Upper lobe of right lung (tissue), 1 donor: ENCODE data around the gene MBTPS1. TPM values are rescaled to one million over a fixed set of nuclear protein-coding genes. Genes with fewer than 3 reads are reported as not detected.

ENCODE experiments used
- ATAC-seq: fragments of 200-7000 bp; cut with Tn5 transposase; one replicate; pipeline ENCODE4 v1.9.1; 2020; ENCODE audit warnings: mild to moderate bottlenecking, moderate library complexity
- DNase-seq: peaks from one replicate; pipeline ENCODE4 v3.0.0-alpha.2; 2020
- H3K27ac ChIP-seq: fragments of 200-600 bp; one replicate; pipeline ENCODE4 v1.8.0; 2022
- H3K27me3 ChIP-seq: fragments of 200-600 bp; one replicate; pipeline ENCODE4 v1.8.0; 2022; ENCODE audit warnings: mild to moderate bottlenecking
- H3K36me3 ChIP-seq: fragments of 200-600 bp; one replicate; pipeline ENCODE4 v1.8.0; 2022
- H3K4me1 ChIP-seq: fragments of 200-600 bp; one replicate; pipeline ENCODE4 v1.8.0; 2022
- H3K4me3 ChIP-seq: fragments of 200-600 bp; one replicate; pipeline ENCODE4 v1.8.0; 2022; ENCODE audit warnings: mild to moderate bottlenecking
- H3K9me3 ChIP-seq: fragments of 200-600 bp; one replicate; pipeline ENCODE4 v1.8.0; 2022
- intact Hi-C: fragments of 100-400 bp; cut with DNase I; formaldehyde crosslinking; loops from one replicate; pipeline ENCODE4 v1.11.0; 2022
- total RNA-seq: library from RNA; stranded (reverse); fragmentation: NEBNext Ultra II Directional; extraction: Animal tissue kit (Norgen Biotek cat#: 25700); gene quantifications from one replicate; pipeline ENCODE4 v1.2.1, GENCODE V29; 2021
- TF ChIP-seq, protein P1 (sequence below): fragments of 200-600 bp; IDR thresholded peaks from one replicate; pipeline ENCODE4 v1.8.0; 2022; ENCODE audit warnings: antibody characterized with exemption
- donor health status: DM: no; HTN: yes; CAD: no; lungs with severe emphysema.

The MBTPS1 gene
- total RNA-seq, 1 donor from 2014 or later: 97.5 TPM

DNA sequence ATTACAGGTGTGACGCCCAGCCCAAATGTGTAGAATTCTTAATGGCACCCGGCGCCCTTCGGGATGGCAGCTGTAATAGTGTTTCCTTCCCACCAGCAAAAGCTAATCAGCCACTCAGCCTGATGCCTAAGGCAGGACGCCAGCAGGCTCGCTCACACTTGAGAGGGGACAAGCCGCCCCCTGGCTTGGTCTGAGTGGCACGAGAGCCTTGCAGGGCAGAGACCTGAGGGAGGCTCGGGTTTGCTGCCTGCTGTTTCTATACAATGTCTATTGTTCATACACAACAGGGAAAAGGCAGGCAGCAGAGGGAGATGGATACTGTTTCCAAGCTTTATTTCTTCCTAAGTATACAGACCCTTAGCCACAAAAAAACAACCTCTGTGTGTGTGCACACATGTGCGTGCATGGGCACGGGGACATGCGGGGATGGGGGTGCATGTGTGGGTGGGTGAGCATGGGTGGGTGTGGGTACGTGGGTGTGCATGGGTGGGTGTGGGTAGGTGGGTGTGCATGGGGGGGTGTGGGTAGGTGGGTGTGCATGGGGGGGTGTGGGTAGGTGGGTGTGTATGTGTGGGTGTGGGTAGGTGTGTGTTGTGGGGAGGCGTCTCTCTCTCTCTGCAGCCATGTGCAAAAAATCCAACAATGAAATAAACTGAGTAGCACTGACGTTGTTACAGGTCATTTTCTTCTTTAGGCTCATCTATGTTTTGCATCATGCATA lies 84.1 kb downstream of the MBTPS1 start:
- no peak overlapping the region for H3K27ac ChIP-seq
- H3K4me1 ChIP-seq: no peaks in the 10 kb centered on the region
- ATAC-seq (no peak), DNase-seq (no peak)
- TF ChIP-seq, protein P1, sequence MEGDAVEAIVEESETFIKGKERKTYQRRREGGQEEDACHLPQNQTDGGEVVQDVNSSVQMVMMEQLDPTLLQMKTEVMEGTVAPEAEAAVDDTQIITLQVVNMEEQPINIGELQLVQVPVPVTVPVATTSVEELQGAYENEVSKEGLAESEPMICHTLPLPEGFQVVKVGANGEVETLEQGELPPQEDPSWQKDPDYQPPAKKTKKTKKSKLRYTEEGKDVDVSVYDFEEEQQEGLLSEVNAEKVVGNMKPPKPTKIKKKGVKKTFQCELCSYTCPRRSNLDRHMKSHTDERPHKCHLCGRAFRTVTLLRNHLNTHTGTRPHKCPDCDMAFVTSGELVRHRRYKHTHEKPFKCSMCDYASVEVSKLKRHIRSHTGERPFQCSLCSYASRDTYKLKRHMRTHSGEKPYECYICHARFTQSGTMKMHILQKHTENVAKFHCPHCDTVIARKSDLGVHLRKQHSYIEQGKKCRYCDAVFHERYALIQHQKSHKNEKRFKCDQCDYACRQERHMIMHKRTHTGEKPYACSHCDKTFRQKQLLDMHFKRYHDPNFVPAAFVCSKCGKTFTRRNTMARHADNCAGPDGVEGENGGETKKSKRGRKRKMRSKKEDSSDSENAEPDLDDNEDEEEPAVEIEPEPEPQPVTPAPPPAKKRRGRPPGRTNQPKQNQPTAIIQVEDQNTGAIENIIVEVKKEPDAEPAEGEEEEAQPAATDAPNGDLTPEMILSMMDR: no peak
- H3K27me3 ChIP-seq: peaks cover 2% of the 10 kb centered on the region
- H3K4me3 ChIP-seq: no peak overlapping the region
- intact Hi-C loops: no loop called here
- H3K36me3 ChIP-seq: no peaks in the 10 kb centered on the region
- H3K9me3 ChIP-seq: no peaks in the 10 kb centered on the region

DNA sequence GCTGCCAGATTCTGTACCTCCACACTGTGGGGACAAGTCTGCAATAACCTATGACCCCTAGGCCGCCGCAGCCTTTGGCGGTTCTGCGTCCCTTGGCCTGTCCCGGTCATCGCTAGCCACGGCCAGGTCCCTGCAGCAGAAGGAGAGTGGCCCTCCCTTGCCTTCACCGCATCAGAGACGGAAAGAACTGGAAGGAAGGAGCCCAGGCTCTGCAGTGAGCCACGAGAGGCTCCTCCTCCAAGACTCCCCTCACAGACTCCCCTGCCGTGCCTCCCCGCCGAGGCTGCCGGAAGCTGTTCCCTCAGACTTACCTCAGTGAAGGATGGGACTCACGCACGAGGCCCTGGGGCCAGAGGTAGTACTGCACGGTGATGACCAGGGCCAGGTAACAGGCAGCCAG lies 85.2 kb downstream of the MBTPS1 start:
- H3K9me3 ChIP-seq: no peaks in the 10 kb centered on the region
- H3K36me3 ChIP-seq: no peaks in the 10 kb centered on the region
- DNase-seq (no peak), ATAC-seq (no peak)
- intact Hi-C loops: no loop called here
- TF ChIP-seq, protein P1: no peak
- no peaks in the 10 kb centered on the region for H3K4me1 ChIP-seq
- H3K27ac ChIP-seq: no peak overlapping the region
- H3K27me3 ChIP-seq: peaks cover 3% of the 10 kb centered on the region
- H3K4me3 ChIP-seq: no peak overlapping the region

DNA sequence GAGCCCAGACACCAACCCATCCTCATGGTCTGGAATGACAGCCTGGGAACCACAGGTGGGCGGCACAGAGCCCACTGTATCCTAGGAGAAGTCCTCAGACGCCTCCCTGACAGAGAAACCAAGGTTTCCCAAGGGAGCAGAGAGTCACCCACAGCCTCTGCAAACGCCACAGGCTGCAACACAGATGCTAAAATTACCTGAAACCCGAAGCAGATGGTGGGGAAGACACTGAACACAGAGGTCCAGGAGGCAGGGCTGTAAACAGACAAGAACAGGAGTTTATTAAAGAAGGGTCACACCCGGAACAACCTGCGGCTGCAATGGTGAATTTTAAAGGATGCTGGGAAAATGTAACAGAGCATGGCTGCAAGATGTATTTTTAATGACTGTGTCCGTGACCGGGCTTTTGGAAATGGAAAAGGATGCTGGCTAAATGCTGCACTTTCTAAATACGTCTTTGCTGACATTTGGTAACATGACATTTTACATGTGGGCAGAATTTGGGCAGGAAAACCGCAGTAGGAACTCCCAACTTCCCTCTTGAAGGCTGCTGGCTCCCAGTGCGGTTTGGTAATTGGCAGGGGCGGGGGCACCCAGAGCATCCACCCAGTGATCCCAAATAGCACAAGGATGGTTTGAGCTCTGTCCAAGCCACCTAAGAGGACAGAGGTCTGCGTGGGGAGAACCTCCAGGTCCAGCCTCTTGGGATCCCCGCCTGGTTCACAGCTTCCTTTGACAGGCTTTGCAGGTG lies 87.3 kb downstream of the MBTPS1 start:
- ATAC-seq (peak; percentile 16), DNase-seq (no peak)
- H3K4me1 ChIP-seq: no peaks in the 10 kb centered on the region
- no peaks in the 10 kb centered on the region for H3K36me3 ChIP-seq
- no peaks in the 10 kb centered on the region for H3K9me3 ChIP-seq
- intact Hi-C loops: no loop called here
- peaks cover 3% of the 10 kb centered on the region for H3K27me3 ChIP-seq
- no peak overlapping the region for H3K27ac ChIP-seq
- TF ChIP-seq, protein P1: no peak
- H3K4me3 ChIP-seq: no peak overlapping the region

DNA sequence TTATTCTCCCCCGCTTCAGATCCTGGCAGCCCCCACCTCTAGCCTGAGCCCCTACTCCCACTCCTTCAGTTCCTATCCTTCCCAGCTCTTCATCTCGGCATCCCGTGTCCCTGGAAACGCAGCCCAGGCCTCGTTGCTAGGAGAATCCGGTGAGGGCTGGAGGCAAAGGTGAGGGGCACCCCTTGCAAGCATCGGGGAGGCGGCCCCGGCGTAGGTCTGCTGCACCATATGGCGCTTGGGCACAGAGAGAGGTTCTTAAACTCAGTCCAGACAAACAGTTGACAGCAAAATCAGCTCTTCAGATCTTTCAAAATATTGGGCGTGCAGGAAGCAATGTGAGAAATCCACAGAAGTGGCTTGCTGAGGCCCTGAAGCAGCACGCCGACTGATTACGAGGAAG lies 89.1 kb downstream of the MBTPS1 start:
- no peaks in the 10 kb centered on the region for H3K36me3 ChIP-seq
- H3K27me3 ChIP-seq: peaks cover 3% of the 10 kb centered on the region
- TF ChIP-seq, protein P1: no peak
- intact Hi-C loops: no loop called here
- DNase-seq (no peak), ATAC-seq (no peak)
- no peak overlapping the region for H3K27ac ChIP-seq
- no peaks in the 10 kb centered on the region for H3K4me1 ChIP-seq
- no peak overlapping the region for H3K4me3 ChIP-seq
- H3K9me3 ChIP-seq: no peaks in the 10 kb centered on the region

DNA sequence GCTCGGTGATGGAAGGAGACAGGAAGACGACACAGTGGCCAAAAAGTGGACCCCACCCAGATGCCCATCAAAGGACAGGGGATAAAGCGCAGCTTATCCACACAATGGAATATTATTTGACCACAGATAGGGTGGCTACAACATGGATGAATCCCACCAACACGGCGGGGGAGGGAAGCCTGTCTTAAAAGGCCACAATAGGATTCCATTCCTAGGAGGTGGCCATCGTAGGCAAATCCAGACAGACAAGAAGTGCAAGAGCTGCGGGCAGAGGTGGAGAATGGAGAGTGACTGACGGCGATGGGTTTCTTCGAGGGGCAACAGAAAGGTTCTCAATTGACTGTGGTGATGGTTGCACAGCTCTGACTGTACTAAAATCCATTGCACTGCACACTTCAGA lies 90.1 kb downstream of the MBTPS1 start:
- Histone ChIP-seq H3K36me3 (no peaks in the 10 kb centered on the region), H3K9me3 (no peaks in the 10 kb centered on the region), H3K4me3 (no peak overlapping the region), H3K27ac (no peak overlapping the region), H3K4me1 (no peaks in the 10 kb centered on the region), H3K27me3 (peaks cover 3% of the 10 kb centered on the region)
- TF ChIP-seq, protein P1: no peak
- no peak for ATAC-seq
- DNase-seq: no peak
- intact Hi-C loops: no loop called here
